ENCODE results near the gene CEP192.

DNA sequence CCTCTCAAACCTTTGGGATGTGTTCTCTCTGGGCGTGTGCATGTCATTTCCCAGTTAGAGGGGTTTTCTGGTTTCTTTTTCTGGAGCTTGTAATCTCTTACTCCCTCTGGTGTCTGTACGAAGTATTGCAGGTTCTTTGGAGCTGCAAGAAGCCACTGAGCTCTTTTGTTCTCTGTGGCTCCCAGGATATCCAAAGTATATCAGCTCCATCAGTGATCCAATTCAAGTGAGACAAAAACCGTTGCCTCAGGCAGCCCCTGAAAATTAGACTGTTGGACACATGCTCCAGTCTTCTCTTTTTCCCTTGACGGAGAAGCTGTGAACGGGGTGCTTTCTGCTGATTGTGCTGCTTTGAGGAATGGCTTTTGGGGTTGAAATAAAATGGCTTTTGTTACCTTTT is 168.4 kb downstream of the CEP192 start:
- TF ChIP-seq, protein P1, sequence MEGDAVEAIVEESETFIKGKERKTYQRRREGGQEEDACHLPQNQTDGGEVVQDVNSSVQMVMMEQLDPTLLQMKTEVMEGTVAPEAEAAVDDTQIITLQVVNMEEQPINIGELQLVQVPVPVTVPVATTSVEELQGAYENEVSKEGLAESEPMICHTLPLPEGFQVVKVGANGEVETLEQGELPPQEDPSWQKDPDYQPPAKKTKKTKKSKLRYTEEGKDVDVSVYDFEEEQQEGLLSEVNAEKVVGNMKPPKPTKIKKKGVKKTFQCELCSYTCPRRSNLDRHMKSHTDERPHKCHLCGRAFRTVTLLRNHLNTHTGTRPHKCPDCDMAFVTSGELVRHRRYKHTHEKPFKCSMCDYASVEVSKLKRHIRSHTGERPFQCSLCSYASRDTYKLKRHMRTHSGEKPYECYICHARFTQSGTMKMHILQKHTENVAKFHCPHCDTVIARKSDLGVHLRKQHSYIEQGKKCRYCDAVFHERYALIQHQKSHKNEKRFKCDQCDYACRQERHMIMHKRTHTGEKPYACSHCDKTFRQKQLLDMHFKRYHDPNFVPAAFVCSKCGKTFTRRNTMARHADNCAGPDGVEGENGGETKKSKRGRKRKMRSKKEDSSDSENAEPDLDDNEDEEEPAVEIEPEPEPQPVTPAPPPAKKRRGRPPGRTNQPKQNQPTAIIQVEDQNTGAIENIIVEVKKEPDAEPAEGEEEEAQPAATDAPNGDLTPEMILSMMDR (IDR thresholded peaks at IDR 0.05): peak; percentile 83
- no peak for TF ChIP-seq EZH2 (IDR thresholded peaks at IDR 0.05; ENCODE audit: borderline replicate concordance, insufficient read depth, low read depth, low read length, poor library complexity, severe bottlenecking)
